NCI-H2107 treated with DMSO at 0.1 percent for 48 hours (cell line): ENCODE results near the gene RPA3.

Source experiments
- DNase-seq: peaks from one replicate; lab custom pipeline; 2025; ENCODE audit not compliant: unreplicated experiment; lab: John Stamatoyannopoulos, UW

Gene RPA3

DNA sequence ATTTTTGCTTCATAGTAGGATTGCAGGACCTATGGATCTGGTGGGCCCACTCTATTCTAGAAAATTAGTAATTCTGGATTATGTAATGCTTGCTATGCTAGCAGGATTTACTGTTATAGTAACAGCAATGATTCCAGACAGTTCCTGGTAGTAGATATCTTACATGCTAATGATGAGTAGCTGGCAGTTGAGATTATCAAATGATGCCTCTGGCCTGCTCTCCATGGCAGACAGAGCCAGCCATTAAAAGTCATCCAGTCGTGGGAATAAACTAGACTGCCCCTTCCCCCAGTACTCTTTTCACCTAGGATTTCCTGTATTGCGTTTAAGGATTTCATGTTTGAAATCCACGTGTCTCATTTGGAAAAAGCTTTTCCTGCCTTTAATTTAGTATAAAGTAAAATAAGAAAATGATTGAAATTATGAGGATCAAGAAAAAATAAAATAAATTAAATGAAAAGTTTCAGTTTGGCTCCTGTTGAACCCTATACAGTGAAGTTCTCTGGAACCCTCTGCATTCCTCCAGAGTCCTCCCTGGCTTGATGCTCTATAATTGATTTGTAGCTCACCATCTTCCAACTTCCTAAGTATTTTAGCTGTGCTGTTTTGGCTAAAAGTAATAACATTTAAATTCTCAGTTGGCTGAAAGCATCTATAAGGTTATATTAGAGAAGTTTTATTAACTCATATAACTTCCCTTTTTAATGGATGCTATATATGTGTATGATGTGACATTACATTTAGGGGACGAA is 63.3 kb downstream of the RPA3 start:
- no peak for DNase-seq

DNA sequence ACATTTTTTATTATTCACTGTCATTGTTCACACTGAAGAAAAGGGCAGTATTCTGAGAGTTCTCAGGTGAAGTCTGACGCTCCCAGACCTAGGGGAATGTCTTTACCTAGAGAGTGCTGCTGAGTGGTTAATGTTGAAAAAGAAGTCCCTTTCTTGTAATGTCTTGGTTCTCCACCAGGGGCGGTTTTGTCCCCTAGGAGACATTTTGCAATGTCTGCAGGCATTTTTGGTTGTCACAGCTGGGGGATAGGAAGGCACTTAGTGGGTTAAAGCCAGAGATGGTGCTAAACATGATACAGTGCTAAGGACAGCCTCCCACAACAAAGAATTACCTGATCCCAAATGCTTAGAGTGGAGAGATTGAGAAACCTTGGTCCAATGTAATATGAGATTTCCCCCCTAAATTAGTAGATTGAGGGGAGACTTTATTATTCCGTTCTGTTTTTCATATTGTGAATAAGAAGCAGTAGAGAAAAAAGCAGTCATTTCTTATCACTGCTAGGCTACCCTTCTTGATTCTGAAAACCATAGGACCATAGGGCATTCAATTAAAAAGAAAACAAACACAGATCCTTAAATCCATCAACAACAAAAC is 64.7 kb downstream of the RPA3 start:
- DNase-seq = no peak

DNA sequence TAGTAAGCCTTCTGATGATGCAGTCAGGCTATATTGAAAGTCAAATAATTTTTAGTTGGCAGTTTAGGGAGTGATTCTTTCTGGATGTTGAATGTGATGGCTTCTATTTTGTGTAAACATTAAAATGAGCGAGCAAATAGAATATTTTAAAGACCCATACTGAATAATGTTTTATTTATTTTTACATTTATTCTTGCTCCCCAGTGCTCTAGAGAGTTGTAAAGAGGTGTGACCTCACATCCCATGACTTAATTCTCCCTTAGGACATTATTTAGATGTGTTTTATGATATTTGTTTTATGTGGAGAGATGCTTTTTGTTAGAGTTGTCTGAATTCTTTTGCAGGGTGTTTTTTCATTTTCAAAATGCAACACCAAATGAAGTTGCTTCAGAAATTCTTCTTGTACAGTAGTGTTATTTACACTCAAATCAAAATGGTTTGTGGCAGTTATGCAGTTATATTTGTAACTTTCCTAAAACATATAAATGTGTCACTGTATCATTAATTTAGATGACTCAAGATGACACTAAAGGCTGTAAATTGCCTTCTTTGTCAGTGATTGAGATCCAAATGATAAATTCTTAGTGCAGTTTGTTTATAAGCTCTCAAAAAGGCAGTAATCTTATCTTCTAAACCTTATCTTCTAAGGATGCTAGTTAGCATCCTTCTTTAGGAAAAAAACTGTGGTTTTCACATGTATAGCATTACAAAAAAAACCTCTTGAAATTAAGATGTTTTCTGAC is 65.4 kb downstream of the RPA3 start:
- DNase-seq = no peak

GRCh38 chr7:7651479-7651878 is 66.9 kb downstream of the RPA3 start:
- DNase-seq = no peak

GRCh38 chr7:7650682-7651206 is 67.7 kb downstream of the RPA3 start:
- DNase-seq = no peak

DNA sequence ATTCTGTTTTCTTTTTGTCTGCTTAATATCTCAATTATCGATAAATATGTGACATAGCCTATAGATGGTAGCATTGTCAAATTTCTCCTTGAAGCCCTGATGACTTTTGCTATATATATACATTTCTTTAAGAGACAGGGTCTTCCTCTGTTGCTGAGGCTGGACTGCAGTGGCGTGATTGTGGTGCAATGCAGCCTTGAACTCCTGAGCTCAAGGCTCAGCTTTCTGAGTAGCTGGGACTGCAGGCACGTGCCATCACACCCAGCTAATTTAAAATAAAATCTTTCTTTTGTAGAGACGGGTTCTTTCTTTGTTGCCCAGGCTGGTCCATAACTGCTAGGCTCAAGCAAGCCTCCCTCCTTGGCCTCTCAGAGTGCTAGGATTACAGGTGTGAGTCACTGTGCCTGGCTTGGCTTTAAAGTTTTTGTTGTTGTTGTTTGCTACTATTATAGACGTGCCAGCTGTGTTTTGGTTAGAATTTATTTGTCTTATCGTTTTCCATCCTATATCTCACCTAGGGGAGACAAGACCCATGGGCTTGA is 70.8 kb downstream of the RPA3 start:
- no peak for DNase-seq

- no peak for DNase-seq
Observed at GRCh38 chr7:7642081-7642480, 76.3 kb downstream of the RPA3 start.

- peak; percentile 77 for DNase-seq
Observed at GRCh38 chr7:7641129-7641663, 77.2 kb downstream of the RPA3 start.

DNA sequence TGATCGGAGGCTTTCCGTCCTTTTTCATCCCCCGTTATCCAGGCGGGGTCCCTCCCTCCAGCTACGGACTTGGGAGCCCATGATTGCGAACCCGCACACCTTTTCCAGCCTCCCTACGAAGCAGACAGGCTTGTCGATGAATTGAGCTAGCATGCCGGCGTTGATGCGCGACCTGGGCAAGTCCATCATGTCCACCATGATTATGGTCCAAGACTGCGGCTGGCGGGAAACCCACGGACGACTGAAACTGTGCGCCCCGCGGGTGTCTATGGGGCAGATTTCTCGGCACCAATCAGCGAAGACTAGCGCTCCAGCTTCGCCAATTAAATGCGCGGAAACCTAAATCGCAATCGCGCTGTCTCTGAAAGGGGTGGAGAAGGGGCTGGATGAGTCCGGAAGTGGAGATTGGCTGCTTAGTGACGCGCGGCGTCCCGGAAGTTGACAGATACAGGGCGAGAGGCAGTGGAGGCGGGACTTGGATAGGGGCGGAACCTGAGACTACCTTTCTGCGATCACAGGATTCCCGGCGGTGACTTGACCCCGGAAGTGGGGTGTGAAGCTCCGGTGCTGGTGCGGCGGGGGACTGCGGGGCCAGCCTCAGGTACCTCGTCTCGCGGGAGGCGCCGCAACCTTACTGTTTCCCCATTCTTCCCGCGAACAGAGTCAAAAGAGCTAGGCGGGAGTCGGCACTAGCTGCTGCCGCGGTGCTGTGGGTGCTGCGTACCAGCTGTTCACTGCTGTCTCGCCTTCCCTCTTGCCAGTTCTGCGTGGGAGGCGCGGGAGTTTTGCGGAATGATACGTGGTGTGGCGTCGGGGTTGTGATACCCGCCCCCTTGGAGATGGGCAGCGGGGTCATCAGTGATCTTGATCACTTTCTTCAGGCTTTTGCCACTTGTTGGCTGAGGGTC is 77.9 kb downstream of the RPA3 start, which contains the start of gene UMAD1:
Gene UMAD1, plus strand, starts transcription at position 532 of the 908 bp plus-strand sequence. CDS start 32,620 bp downstream, outside the sequence.
- peak; percentile 100 for DNase-seq

DNA sequence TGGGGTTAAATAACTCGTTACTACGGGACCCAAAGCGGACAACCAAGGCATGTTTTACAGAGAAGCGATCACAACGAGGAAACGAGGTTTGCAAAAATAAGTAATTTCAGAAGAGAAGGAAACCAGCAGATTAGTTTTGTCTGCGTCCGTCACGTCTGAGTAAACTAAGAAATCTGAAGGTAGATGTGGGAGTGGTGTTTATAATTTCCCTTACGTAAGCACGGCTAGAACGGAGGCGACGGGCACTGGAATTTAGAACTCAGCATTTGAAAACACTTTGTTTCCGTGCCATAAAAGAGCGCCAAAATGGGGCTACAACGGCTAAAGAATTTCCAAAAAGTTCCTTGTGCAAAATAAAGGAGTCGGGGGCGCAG is 78.6 kb downstream of the RPA3 start:
- DNase-seq = no peak

DNA sequence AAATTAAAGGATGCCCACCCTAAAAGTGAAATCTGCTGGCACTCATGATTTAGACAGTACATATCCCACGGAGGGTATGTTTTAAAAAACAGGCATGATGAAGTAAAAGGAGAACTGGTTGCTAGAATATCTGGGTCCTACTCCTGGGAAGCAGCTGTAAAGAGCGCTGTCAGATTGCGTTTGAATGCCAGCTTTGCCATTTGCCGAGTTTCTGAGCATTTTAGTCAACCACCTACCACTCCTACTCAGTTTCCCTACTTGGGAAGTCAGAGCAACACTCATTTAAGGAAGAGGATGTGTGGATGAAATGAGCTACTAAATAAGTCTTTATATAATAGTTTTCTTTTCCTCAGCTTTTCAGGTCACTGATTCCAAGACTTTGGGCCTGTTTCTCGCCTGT is 79.0 kb downstream of the RPA3 start:
- DNase-seq = no peak

GRCh38 chr7:7630626-7631329 is 87.6 kb downstream of the RPA3 start:
- DNase-seq = no peak

GRCh38 chr7:7628476-7628875 is 89.9 kb downstream of the RPA3 start:
- DNase-seq = no peak

GRCh38 chr7:7620644-7621210 is 97.7 kb downstream of the RPA3 start:
- DNase-seq = no peak

GRCh38 chr7:7620236-7620635 is 98.2 kb downstream of the RPA3 start:
- no peak for DNase-seq

DNA sequence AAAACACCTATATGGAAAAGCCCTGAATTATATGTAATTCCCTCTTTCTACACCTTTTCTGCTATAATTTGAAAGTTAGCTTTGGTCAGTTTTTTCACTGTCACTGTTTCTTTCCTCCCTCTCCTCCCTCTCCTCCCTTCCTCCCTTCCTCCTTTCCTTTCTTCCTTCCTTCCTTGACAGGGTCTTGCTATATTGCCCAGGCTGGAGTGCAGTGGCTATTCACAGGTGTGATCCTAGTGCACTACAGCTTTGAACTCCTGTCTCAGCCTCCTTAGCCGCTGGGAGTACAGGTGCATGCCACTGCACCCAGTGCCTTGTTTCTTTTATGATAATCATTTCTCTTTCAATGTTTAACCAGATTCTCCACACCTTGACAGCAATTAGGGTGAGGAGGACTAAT is 100.0 kb downstream of the RPA3 start:
- DNase-seq = no peak

- DNase-seq = no peak
Observed at GRCh38 chr7:7617550-7617949, 100.9 kb downstream of the RPA3 start.

DNA sequence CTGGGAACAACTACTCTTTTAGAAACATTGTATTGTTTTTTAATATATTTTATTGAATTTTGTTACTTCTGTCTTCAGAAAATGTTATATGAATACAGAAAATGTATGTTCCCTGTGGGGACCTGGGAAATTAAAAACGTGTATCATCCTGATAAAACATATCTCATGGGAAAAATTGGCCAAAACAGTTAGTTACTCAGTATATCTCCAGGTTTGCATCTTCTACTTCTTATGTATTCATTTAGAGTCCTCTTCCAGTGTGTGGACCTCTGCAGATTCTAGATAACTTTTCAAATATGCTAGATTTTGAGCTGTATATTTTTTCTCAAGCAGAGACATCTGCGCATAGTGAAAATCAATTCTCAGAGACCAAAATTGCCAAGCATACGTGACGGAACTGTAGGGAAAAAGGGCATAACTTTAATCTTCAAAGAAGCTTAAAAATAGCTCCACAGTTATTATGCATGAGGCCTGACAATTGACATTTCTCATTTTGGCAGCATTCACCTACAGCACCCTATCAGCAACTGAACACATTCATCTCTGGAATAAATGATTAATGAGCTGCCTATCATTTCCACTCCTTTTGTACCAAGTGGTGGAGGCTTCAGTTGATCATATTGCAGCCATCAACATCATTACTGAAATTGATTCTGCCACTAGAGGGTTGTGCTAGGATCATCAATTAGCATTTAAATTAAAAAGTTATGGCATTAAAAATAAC is 104.2 kb downstream of the RPA3 start:
- no peak for DNase-seq

- no peak for DNase-seq
Observed at GRCh38 chr7:7613210-7613609, 105.2 kb downstream of the RPA3 start.
